HepG2 (cell line): ENCODE measurements around the gene ARHGAP9. TPM values are rescaled to one million over a fixed set of nuclear protein-coding genes. Genes with fewer than 3 reads are reported as not detected.

ENCODE experiments used
- FIP1L1 ChIP-seq: fragments of 200-400 bp; formaldehyde crosslinking; IDR thresholded peaks from 2 replicates; pipeline ENCODE4 v1.6.1; 2018; ENCODE audit warnings: low read depth, mild to moderate bottlenecking, low read length, moderate library complexity, borderline replicate concordance; ENCODE audit not compliant: insufficient read depth
- GRHL1 ChIP-seq: sonication (generic); formaldehyde crosslinking; conservative IDR thresholded peaks from 2 replicates; pipeline ENCODE4 v1.8.0; 2022; ENCODE audit warnings: missing genetic modification reagents
- KDM5A ChIP-seq: fragments of 200-600 bp; sonication (generic); IDR thresholded peaks from 2 replicates; pipeline ENCODE4 v1.7.0; 2018; ENCODE audit warnings: antibody characterized with exemption, mild to moderate bottlenecking, low read length, borderline replicate concordance
- NCOA2 ChIP-seq: sonication (generic); formaldehyde crosslinking; IDR thresholded peaks from 2 replicates; pipeline ENCODE4 v1.8.0; 2022; ENCODE audit warnings: inconsistent platforms
- NR3C1 ChIP-seq: sonication (generic); formaldehyde crosslinking; IDR thresholded peaks from 2 replicates; pipeline ENCODE4 v1.4.0; 2020; ENCODE audit warnings: missing genetic modification reagents
- PHF5A ChIP-seq: IDR thresholded peaks from one replicate; pipeline ENCODE4 v1.6.1; 2018; ENCODE audit warnings: low read depth, missing genetic modification reagents; ENCODE audit not compliant: unreplicated experiment
- PTBP1 ChIP-seq: fragments of 200-400 bp; formaldehyde crosslinking; IDR thresholded peaks from 2 replicates; pipeline ENCODE4 v1.6.1; 2018; ENCODE audit warnings: low read length, low read depth; ENCODE audit not compliant: poor library complexity, severe bottlenecking
- SALL2 ChIP-seq: sonication (generic); formaldehyde crosslinking; IDR thresholded peaks from 2 replicates; pipeline ENCODE4 v1.8.1; 2023; ENCODE audit warnings: mild to moderate bottlenecking, missing genetic modification reagents, inconsistent platforms
- SAP130 ChIP-seq: IDR thresholded peaks from 2 replicates; pipeline ENCODE4 v1.6.1; 2016; ENCODE audit warnings: low read depth
- TEAD2 ChIP-seq: sonication (generic); formaldehyde crosslinking; IDR thresholded peaks from 2 replicates; pipeline ENCODE4 v1.9.0; 2021; ENCODE audit warnings: missing genetic modification reagents
- ZNF10 ChIP-seq: sonication (generic); formaldehyde crosslinking; IDR thresholded peaks from 2 replicates; pipeline ENCODE4 v1.4.0; 2020; ENCODE audit warnings: mild to moderate bottlenecking, low read depth, missing genetic modification reagents, borderline replicate concordance
- ZNF556 ChIP-seq: sonication (generic); formaldehyde crosslinking; IDR thresholded peaks from 2 replicates; pipeline ENCODE4 v1.4.0; 2020; ENCODE audit warnings: mild to moderate bottlenecking, missing genetic modification reagents, borderline replicate concordance
- ZNF597 ChIP-seq: sonication (generic); formaldehyde crosslinking; IDR thresholded peaks from 2 replicates; pipeline ENCODE4 v1.5.0; 2020; ENCODE audit warnings: missing genetic modification reagents
- polyA plus RNA-seq, 8 experiments: library from polyadenylated mRNA; depleted of rRNA in 3 of 8; stranded (reverse) in 7 of 8; unstranded in 1 of 8; fragments of >200 nt; fragmentation: Illumina TruSeq in 4 of 8; extraction: Trizol in 4 of 8; gene quantifications; 2 replicates each; pipeline versions ENCODE4 v1.2.1 to v1.2.3, GENCODE V29; 2011 to 2016; ENCODE audit warnings: low read depth in 4 of 8, missing spikeins in 1 of 8, mixed read lengths in 1 of 8; ENCODE audit not compliant: insufficient read depth in 1 of 8
- total RNA-seq, 5 experiments: library from RNA; depleted of rRNA; stranded (reverse); fragments of >200 nt; fragmentation: Illumina TruSeq; extraction: Trizol; gene quantifications; 2 replicates each; pipeline ENCODE4 v1.2.3, GENCODE V29; 2016; ENCODE audit warnings: low read depth in 1 of 5
- TF ChIP-seq, protein P1 (sequence below): sonication (generic); formaldehyde crosslinking; IDR thresholded peaks from 2 replicates; pipeline ENCODE4 v1.4.0; 2020; ENCODE audit warnings: mild to moderate bottlenecking, missing genetic modification reagents
- TF ChIP-seq, protein P2 (sequence below), 2 experiments: IDR thresholded peaks; 2 replicates each; pipeline ENCODE4 v1.6.1; 2011 to 2012; ENCODE audit warnings: low read length in 2 of 2, borderline replicate concordance in 1 of 2, low read depth in 1 of 2, mild to moderate bottlenecking in 1 of 2, moderate library complexity in 1 of 2
- TF ChIP-seq, protein P3 (sequence below): sonication (generic); formaldehyde crosslinking; IDR thresholded peaks from 2 replicates; pipeline ENCODE4 v1.9.0; 2021; ENCODE audit warnings: missing genetic modification reagents, borderline replicate concordance

The ARHGAP9 gene
- total and polyA plus RNA-seq, 2 of the 13 experiments (the other 11 are each of a cell fraction or from before 2014, with no cell fraction given) = 0.18 to 1.2 TPM

DNA sequence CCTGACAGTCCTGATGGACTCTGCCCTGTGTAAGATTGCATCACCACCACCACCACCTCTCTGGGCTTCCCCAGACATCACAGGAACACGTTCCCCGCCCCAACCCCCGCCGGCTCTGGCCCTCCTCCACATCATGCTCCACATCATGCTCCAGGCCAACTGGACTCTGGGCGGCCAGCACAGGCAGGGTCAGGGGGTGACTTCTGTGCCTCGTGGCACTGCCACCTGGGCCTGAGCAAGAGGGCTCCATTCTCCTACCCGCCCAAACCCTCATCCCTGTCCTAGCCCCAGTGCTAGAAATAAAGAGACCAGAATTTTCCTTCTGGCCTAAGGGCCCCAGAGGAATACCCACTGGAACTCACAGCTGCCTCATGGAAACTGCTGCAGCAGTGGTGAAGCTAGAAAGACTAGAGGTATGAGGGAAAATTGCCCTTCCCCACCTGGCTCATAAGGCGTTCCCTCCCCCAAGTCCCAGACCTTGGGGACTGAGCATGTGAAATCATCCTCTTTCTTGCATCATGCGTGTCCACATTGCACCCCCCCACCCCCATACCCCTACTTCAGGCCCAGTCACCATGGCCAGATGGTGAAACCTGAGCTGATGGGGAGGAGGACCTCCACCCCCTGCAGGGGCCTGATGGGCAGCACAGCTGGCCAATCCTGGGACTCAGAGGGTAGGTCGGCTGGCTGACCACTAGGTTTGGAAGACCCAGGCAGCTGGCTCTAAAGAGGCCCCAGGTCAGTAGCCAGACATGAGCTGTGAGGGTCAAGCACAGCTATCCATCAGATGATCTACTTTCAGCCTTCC lies 24.9 kb downstream of the ARHGAP9 start, which contains the start of gene INHBE (continued):
- TF ChIP-seq, protein P1, sequence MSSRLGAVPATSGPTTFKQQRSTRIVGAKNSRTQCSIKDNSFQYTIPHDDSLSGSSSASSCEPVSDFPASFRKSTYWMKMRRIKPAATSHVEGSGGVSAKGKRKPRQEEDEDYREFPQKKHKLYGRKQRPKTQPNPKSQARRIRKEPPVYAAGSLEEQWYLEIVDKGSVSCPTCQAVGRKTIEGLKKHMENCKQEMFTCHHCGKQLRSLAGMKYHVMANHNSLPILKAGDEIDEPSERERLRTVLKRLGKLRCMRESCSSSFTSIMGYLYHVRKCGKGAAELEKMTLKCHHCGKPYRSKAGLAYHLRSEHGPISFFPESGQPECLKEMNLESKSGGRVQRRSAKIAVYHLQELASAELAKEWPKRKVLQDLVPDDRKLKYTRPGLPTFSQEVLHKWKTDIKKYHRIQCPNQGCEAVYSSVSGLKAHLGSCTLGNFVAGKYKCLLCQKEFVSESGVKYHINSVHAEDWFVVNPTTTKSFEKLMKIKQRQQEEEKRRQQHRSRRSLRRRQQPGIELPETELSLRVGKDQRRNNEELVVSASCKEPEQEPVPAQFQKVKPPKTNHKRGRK (CRISPR knock-in tag) = no peak
- TF ChIP-seq TEAD2 (no peak), SALL2 (CRISPR knock-in tag) (no peak; the same call in 1 of the 2 replicates), NR3C1 (CRISPR knock-in tag) (no peak), GRHL1 (no peak), FIP1L1 (no peak), PTBP1 (peak; percentile 15), KDM5A (peak; percentile 34; the same call in 1 of the 2 replicates), SAP130 (CRISPR knock-in tag) (peak; percentile 97), PHF5A (CRISPR knock-in tag) (peak; percentile 25), NCOA2 (CRISPR knock-in tag) (peak; percentile 83), ZNF556 (CRISPR knock-in tag) (peak; percentile 80; the same call in 1 of the 2 replicates), ZNF10 (CRISPR knock-in tag) (no peak), ZNF597 (CRISPR knock-in tag) (no peak)
- TF ChIP-seq, protein P2, sequence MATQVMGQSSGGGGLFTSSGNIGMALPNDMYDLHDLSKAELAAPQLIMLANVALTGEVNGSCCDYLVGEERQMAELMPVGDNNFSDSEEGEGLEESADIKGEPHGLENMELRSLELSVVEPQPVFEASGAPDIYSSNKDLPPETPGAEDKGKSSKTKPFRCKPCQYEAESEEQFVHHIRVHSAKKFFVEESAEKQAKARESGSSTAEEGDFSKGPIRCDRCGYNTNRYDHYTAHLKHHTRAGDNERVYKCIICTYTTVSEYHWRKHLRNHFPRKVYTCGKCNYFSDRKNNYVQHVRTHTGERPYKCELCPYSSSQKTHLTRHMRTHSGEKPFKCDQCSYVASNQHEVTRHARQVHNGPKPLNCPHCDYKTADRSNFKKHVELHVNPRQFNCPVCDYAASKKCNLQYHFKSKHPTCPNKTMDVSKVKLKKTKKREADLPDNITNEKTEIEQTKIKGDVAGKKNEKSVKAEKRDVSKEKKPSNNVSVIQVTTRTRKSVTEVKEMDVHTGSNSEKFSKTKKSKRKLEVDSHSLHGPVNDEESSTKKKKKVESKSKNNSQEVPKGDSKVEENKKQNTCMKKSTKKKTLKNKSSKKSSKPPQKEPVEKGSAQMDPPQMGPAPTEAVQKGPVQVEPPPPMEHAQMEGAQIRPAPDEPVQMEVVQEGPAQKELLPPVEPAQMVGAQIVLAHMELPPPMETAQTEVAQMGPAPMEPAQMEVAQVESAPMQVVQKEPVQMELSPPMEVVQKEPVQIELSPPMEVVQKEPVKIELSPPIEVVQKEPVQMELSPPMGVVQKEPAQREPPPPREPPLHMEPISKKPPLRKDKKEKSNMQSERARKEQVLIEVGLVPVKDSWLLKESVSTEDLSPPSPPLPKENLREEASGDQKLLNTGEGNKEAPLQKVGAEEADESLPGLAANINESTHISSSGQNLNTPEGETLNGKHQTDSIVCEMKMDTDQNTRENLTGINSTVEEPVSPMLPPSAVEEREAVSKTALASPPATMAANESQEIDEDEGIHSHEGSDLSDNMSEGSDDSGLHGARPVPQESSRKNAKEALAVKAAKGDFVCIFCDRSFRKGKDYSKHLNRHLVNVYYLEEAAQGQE (IDR thresholded peaks at IDR 0.05; ENCODE audit: borderline replicate concordance in 1 of 2, low read depth in 1 of 2, low read length in 2 of 2) = peak in 1 of 2 experiments; percentile 20; a peak in 1 of 4 replicates
- TF ChIP-seq, protein P3, sequence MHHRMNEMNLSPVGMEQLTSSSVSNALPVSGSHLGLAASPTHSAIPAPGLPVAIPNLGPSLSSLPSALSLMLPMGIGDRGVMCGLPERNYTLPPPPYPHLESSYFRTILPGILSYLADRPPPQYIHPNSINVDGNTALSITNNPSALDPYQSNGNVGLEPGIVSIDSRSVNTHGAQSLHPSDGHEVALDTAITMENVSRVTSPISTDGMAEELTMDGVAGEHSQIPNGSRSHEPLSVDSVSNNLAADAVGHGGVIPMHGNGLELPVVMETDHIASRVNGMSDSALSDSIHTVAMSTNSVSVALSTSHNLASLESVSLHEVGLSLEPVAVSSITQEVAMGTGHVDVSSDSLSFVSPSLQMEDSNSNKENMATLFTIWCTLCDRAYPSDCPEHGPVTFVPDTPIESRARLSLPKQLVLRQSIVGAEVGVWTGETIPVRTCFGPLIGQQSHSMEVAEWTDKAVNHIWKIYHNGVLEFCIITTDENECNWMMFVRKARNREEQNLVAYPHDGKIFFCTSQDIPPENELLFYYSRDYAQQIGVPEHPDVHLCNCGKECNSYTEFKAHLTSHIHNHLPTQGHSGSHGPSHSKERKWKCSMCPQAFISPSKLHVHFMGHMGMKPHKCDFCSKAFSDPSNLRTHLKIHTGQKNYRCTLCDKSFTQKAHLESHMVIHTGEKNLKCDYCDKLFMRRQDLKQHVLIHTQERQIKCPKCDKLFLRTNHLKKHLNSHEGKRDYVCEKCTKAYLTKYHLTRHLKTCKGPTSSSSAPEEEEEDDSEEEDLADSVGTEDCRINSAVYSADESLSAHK = no peak
